HG02973 (cell line): ENCODE measurements around the gene P3H3.

Experiments used
- ATAC-seq: cut with Tn5 transposase; IDR thresholded peaks from one replicate; pipeline ENCODE4 v1.9.1; 2021; ENCODE audit warnings: moderate library complexity; ENCODE audit not compliant: unreplicated experiment

The P3H3 gene

GRCh38 chr12:6842075-6842474, 13.9 kb downstream of the P3H3 start:
- no peak for ATAC-seq

- ATAC-seq = no peak
Measured at GRCh38 chr12:6843118-6843902, 15.1 kb downstream of the P3H3 start.

GRCh38 chr12:6845395-6845794, 17.2 kb downstream of the P3H3 start:
- ATAC-seq = no peak

- no peak for ATAC-seq
Measured at GRCh38 chr12:6846316-6846869, 18.2 kb downstream of the P3H3 start.

- ATAC-seq = no peak
Measured at GRCh38 chr12:6847676-6848075, 19.5 kb downstream of the P3H3 start.

GRCh38 chr12:6849427-6849826, 21.2 kb downstream of the P3H3 start:
- no peak for ATAC-seq

- ATAC-seq = no peak
Measured at GRCh38 chr12:6849976-6850560, 21.9 kb downstream of the P3H3 start.

- ATAC-seq = no peak
Measured at GRCh38 chr12:6850796-6851152, 22.6 kb downstream of the P3H3 start.

GRCh38 chr12:6851153-6851920, 23.1 kb downstream of the P3H3 start, which contains the start of gene CDCA3:
Gene CDCA3, minus strand, starts transcription at chr12:6851286. Its CDS starts 334 bp downstream, at chr12:6850952.
- ATAC-seq = peak; percentile 50

- peak; percentile 65 for ATAC-seq
Measured at GRCh38 chr12:6851921-6852650, 23.9 kb downstream of the P3H3 start, which contains the start of gene USP5. Gene USP5, plus strand, starts transcription at chr12:6852150. Its CDS starts 30 bp downstream, at chr12:6852180.

GRCh38 chr12:6852651-6853354, 24.6 kb downstream of the P3H3 start:
- no peak for ATAC-seq

- no peak for ATAC-seq
Measured at GRCh38 chr12:6853626-6854025, 25.4 kb downstream of the P3H3 start.

GRCh38 chr12:6854036-6854435, 25.8 kb downstream of the P3H3 start:
- ATAC-seq = no peak

GRCh38 chr12:6855322-6855721, 27.1 kb downstream of the P3H3 start:
- no peak for ATAC-seq

- ATAC-seq = no peak
Measured at GRCh38 chr12:6858799-6859198, 30.6 kb downstream of the P3H3 start.

- no peak for ATAC-seq
Measured at GRCh38 chr12:6860116-6860515, 31.9 kb downstream of the P3H3 start.

GRCh38 chr12:6860942-6861341, 32.7 kb downstream of the P3H3 start:
- ATAC-seq = no peak

- no peak for ATAC-seq
Measured at GRCh38 chr12:6861391-6861790, 33.2 kb downstream of the P3H3 start.

GRCh38 chr12:6863033-6863432, 34.8 kb downstream of the P3H3 start:
- ATAC-seq = no peak
